ENCODE data around the gene KAT6B. TPM values are rescaled to one million over a fixed set of nuclear protein-coding genes. Genes with fewer than 3 reads are reported as not detected.
A peak's percentile ranks its signal among the peaks of the same experiment; 100 is the strongest.

KAT6B gene
- total RNA-seq, 1 donor from 2014 or later = 21.3 TPM

- H3F3A ChIP-seq (ENCODE audit: low read depth) = no peaks in the 10 kb centered on the region
- no peak overlapping the region for H3K27ac Mint-ChIP-seq
- TF ChIP-seq EZH2 (IDR thresholded peaks at IDR 0.05) (no peak), EZH2phosphoT487 (IDR thresholded peaks at IDR 0.05) (no peak), CTCF (IDR thresholded peaks at IDR 0.05) (peak; percentile 33)
- H3K27me3 ChIP-seq = no peaks in the 10 kb centered on the region
- no peaks in the 10 kb centered on the region for H3K9me3 ChIP-seq (ENCODE audit: low read depth)
- peaks cover 3% of the 10 kb centered on the region for H4K20me1 ChIP-seq (ENCODE audit: low read depth)
- H3K4me1 Mint-ChIP-seq = peaks cover 6% of the 10 kb centered on the region
- H3K27ac ChIP-seq = no peak overlapping the region
- peak; percentile 39 for DNase-seq (ENCODE audit: low spot score)
- H3K4me1 ChIP-seq = peaks cover 7% of the 10 kb centered on the region
- H3K9ac ChIP-seq = no peak overlapping the region
- H3K36me3 Mint-ChIP-seq = peaks cover 2% of the 10 kb centered on the region
- no peak overlapping the region for H2AFZ ChIP-seq (replicated peaks)
- no peaks in the 10 kb centered on the region for H3K36me3 ChIP-seq
- no peak overlapping the region for H3K4me3 Mint-ChIP-seq
- no peaks in the 10 kb centered on the region for H3K27me3 Mint-ChIP-seq (ENCODE audit: insufficient read depth, low read depth)
- H3K9me3 Mint-ChIP-seq = no peaks in the 10 kb centered on the region
- no peak overlapping the region for H3K4me2 ChIP-seq
- H3K4me3 ChIP-seq = no peak overlapping the region
- peaks cover 24% of the 10 kb centered on the region for H3K79me2 ChIP-seq (ENCODE audit: low read depth)
Observed at GRCh38 chr10:74888962-74889661, 62.7 kb downstream of the KAT6B start.

- TF ChIP-seq EZH2phosphoT487 (IDR thresholded peaks at IDR 0.05) (no peak), CTCF (IDR thresholded peaks at IDR 0.05) (no peak), EZH2 (IDR thresholded peaks at IDR 0.05) (no peak)
- H3K27me3 Mint-ChIP-seq (ENCODE audit: insufficient read depth, low read depth) = no peaks in the 10 kb centered on the region
- H3K4me1 Mint-ChIP-seq = peaks cover 6% of the 10 kb centered on the region
- no peak overlapping the region for H3K27ac Mint-ChIP-seq
- Histone ChIP-seq H3K4me2 (no peak overlapping the region), H3K4me1 (peaks cover 7% of the 10 kb centered on the region), H3K27me3 (no peaks in the 10 kb centered on the region), H3K4me3 (no peak overlapping the region), H4K20me1 (ENCODE audit: low read depth) (peaks cover 3% of the 10 kb centered on the region), H3K9ac (no peak overlapping the region), H3K36me3 (no peaks in the 10 kb centered on the region), H3K27ac (no peak overlapping the region), H3K79me2 (ENCODE audit: low read depth) (peaks cover 22% of the 10 kb centered on the region), H3K9me3 (ENCODE audit: low read depth) (no peaks in the 10 kb centered on the region), H3F3A (ENCODE audit: low read depth) (no peaks in the 10 kb centered on the region), H2AFZ (replicated peaks) (no peak overlapping the region)
- no peak for DNase-seq (ENCODE audit: low spot score)
- H3K36me3 Mint-ChIP-seq = peaks cover 2% of the 10 kb centered on the region
- no peak overlapping the region for H3K4me3 Mint-ChIP-seq
- H3K9me3 Mint-ChIP-seq = no peaks in the 10 kb centered on the region
Observed at GRCh38 chr10:74889662-74889998, 63.2 kb downstream of the KAT6B start.

- DNase-seq (ENCODE audit: low spot score) = no peak
- Histone ChIP-seq H3K36me3 (no peaks in the 10 kb centered on the region), H3F3A (ENCODE audit: low read depth) (no peaks in the 10 kb centered on the region), H4K20me1 (ENCODE audit: low read depth) (peaks cover 3% of the 10 kb centered on the region), H3K9ac (no peak overlapping the region), H3K9me3 (ENCODE audit: low read depth) (no peaks in the 10 kb centered on the region), H3K79me2 (ENCODE audit: low read depth) (peaks cover 26% of the 10 kb centered on the region), H3K4me3 (no peak overlapping the region), H3K27ac (no peak overlapping the region), H3K4me2 (no peak overlapping the region), H3K27me3 (no peaks in the 10 kb centered on the region), H2AFZ (replicated peaks) (no peak overlapping the region), H3K4me1 (peaks cover 7% of the 10 kb centered on the region)
- TF ChIP-seq EZH2 (IDR thresholded peaks at IDR 0.05) (no peak), EZH2phosphoT487 (IDR thresholded peaks at IDR 0.05) (no peak), CTCF (IDR thresholded peaks at IDR 0.05) (no peak)
- Mint-ChIP-seq H3K27me3 (ENCODE audit: insufficient read depth, low read depth) (no peaks in the 10 kb centered on the region), H3K27ac (no peak overlapping the region), H3K36me3 (peaks cover 2% of the 10 kb centered on the region), H3K9me3 (no peaks in the 10 kb centered on the region), H3K4me1 (peaks cover 6% of the 10 kb centered on the region), H3K4me3 (no peak overlapping the region)
Observed at GRCh38 chr10:74890460-74890859, 64.1 kb downstream of the KAT6B start.

Measured in neural progenitor cell (in vitro differentiated cells).